ENCODE results near the gene CSMD2. TPM values are rescaled to one million over a fixed set of nuclear protein-coding genes. Genes with fewer than 3 reads are reported as not detected.

CSMD2 gene
- total and polyA plus RNA-seq, 2 experiments from 2014 or later, result 5.3 to 16.6 TPM

DNA sequence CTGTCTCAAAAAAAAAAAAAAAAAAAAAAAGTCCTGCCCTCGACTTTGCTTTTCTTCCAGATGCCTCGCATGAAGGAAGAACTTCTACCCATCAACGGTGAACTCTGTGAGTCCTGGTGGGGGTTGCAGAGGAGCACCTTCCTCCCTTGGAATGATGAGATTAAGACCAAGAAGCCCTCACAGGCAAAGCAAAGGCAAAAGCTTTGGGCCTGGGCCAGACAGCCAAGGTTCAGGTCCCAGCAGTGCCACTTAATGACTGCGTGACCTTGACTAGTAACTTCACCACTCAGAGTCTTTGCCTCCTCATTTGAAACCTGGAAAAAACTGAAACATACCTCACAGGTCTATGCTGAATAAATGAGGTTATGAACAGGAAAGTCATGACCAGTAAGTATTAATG is 637.1 kb downstream of the CSMD2 start:
- no peak for ATAC-seq
- peaks cover 4% of the 10 kb centered on the region for H3K27me3 Mint-ChIP-seq (ENCODE audit: insufficient read depth, low read depth, poor library complexity)

More for the DNA sequence above, 637.1 kb downstream of the CSMD2 start:
- Histone ChIP-seq H2AFZ (no peak overlapping the region), H4K20me1 (replicated peaks; ENCODE audit: insufficient read depth) (no peaks in the 10 kb centered on the region), H3F3A (replicated peaks; ENCODE audit: low read depth) (no peaks in the 10 kb centered on the region), H3K9me2 (ENCODE audit: insufficient read depth) (no peaks in the 10 kb centered on the region), H3K36me3 (ENCODE audit: insufficient read depth) (no peaks in the 10 kb centered on the region), H3K27me3 (ENCODE audit: insufficient read depth) (no peaks in the 10 kb centered on the region), H3K79me2 (replicated peaks; ENCODE audit: insufficient read depth) (no peaks in the 10 kb centered on the region), H3K27ac (ENCODE audit: low read depth) (no peak overlapping the region), H3K4me1 (ENCODE audit: insufficient read depth) (no peaks in the 10 kb centered on the region), H3K4me2 (no peak overlapping the region), H3K4me3 (no peak overlapping the region)
- no peak for DNase-seq (ENCODE audit: low spot score)
- TF ChIP-seq ZNF114 (CRISPR knock-in tag; IDR thresholded peaks at IDR 0.05) (no peak), CREB1 (CRISPR knock-in tag; IDR thresholded peaks at IDR 0.05; ENCODE audit: low read depth) (no peak), STAT1 (IDR thresholded peaks at IDR 0.05; ENCODE audit: unreplicated experiment) (no peak), JUNB (IDR thresholded peaks at IDR 0.05; ENCODE audit: unreplicated experiment) (no peak), ZNF331 (CRISPR knock-in tag; IDR thresholded peaks at IDR 0.05; ENCODE audit: low read depth) (no peak), REST (IDR thresholded peaks at IDR 0.05; ENCODE audit: unreplicated experiment) (no peak), CTCF (conservative IDR thresholded peaks at IDR 0.05; ENCODE audit: low read depth in 2 of 2) (no peak)
- H3K4me3 Mint-ChIP-seq, result no peak overlapping the region
- H3K36me3 Mint-ChIP-seq (ENCODE audit: low read depth), result 0 out of 3 replicates have a peak, but pooled peaks cover 8% of the 10 kb centered on the region
- H3K9me3 Mint-ChIP-seq, result no peaks in the 10 kb centered on the region; the same call in 2 of the 3 replicates
- no peaks in the 10 kb centered on the region for H3K4me1 Mint-ChIP-seq
- no peak overlapping the region for H3K27ac Mint-ChIP-seq
